GM19372 (cell line): ENCODE data around the gene CPNE8.

Source experiments
- ATAC-seq: cut with Tn5 transposase; IDR thresholded peaks from one replicate; pipeline ENCODE4 v1.9.1; 2021; ENCODE audit warnings: mild to moderate bottlenecking, low read depth, moderate library complexity; ENCODE audit not compliant: unreplicated experiment

CPNE8 gene

GRCh38 chr12:38898001-38898684 is 7.2 kb downstream of the CPNE8 start:
- ATAC-seq: no peak

GRCh38 chr12:38895446-38895845 is 9.9 kb downstream of the CPNE8 start:
- no peak for ATAC-seq

- ATAC-seq: no peak
Observed at GRCh38 chr12:38892976-38893375, 12.4 kb downstream of the CPNE8 start.

DNA sequence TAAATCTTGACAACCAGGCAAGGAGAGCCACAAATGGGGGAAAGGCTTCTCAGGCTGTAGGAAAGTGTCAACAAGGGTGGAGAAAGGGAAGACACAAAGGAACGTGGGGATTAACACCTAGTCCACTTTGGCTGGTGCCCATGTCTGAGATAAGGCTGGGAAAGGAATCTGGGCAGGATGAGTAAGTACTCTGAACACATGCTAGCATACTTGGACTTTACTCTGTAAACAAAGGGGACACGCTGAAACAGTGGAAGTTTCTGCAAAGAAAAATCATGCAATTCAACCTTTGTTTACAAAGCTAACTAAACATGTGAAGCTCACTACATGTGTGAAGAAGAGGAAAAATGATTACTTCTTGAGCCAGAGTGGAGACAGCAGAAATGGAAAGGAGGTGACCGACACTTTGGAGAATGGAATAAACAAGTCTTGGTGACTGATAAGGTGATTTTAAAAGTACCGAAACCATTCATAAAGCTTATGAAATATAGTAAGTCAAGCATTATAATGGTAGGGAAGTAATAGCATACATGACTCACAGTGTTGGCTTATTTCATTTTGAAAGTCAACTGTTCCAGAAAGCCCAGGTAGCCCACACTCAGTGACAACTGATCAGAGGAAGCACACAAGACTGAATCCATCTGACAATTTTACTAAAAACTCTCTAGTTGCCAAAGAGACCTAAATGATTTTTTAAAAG is 13.2 kb downstream of the CPNE8 start:
- no peak for ATAC-seq

- no peak for ATAC-seq
Observed at GRCh38 chr12:38890102-38890855, 15.1 kb downstream of the CPNE8 start.

- no peak for ATAC-seq
Observed at GRCh38 chr12:38889297-38889815, 16.0 kb downstream of the CPNE8 start.

GRCh38 chr12:38887770-38888169 is 17.6 kb downstream of the CPNE8 start:
- ATAC-seq: no peak

DNA sequence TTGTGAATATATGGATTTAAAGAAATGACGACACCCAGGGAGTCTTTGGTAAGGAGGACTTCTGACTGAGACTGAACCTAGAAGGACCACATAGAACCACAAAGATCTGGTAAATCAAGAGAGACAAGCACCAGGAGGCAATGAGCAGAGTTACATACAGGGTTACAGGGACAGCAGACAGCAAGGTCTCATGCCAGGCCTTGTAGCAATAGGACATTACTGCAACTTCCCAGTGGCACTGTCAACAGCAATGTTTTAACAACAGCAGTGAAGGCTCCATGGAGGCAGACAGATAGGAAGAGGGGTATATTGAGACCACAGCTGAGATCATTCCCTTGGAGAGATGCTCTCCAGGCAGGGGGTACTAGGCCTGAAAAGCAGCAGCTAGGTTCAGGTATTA is 18.5 kb downstream of the CPNE8 start:
- ATAC-seq: no peak

DNA sequence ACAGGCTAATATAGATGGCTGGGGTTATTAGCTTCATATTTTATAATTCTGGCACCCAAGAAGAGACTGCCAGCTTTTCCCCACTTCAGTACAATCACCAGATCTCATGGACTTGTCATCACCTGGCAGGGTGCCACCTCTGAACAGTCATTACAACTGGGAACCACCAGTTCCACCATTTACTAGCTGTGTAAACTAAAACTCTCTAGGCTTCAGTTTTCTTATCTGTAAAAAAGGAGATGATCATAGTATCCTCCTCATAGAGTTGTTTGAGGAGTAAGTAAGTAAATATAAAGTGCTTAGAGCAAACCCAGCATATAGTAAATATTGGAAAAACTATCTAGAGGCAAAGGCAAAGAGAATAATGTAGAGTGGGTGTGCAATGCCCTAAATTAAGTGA is 19.3 kb downstream of the CPNE8 start:
- no peak for ATAC-seq

DNA sequence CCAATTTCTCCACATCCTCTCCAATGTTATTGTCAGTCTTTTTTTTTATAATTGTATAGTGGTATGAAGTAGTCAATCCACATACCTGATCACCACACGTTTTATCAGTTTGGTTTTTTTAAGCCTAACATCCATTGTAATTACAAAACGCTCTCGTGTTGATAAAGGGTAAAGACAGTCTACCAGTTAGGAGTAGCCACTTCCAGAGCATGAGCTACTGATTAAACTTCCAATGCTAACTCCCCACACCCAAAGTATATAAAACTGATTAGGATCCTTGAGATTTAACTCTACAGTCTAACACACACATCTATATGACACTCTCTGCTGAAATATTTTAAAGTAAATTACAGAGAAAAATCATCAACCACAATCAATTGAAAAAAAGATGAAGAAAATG is 20.7 kb downstream of the CPNE8 start:
- ATAC-seq: no peak

DNA sequence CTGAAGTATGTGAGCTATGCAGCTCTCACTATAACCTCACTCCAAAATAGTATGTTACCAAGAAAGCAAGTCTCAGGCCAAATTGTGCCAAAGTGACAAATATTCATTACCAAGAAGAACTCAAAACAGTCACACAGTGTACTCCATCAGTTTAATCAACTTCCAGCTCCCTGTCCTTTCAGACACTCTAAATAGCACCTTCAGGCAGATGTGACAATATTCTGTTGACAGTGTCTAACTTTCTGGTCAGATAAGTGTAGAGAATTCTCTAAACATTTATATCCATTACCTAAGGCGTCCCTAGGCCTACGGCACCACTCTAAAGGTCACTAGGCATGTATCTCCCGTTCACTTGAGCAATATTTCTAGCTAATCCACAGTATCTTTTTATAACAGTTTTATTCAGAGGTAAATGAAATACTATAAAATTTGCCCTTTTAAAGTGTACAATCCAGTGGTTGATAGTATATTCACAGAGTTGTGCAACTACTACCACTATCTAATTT is 21.7 kb downstream of the CPNE8 start:
- ATAC-seq: no peak

GRCh38 chr12:38880288-38880687 is 25.1 kb downstream of the CPNE8 start:
- ATAC-seq: no peak

DNA sequence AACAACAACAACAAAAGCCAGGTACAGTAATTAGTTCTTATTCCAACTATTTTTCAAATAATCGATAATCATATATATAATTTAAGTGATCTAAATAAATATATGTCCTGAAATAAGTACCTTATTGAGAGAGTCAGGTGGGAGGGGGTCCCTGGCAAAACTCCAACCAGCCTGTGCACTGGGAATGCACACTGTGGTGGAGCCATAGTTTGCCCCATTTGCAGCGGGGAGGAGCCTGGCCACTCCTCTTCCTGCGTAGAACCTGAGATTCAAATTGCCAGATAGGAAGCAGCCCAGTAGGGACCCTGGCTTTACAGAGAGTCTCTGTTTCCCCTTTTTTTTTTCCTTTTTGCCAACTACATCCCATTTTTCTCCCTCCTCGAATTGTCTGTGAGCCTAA is 26.4 kb downstream of the CPNE8 start:
- ATAC-seq: no peak

DNA sequence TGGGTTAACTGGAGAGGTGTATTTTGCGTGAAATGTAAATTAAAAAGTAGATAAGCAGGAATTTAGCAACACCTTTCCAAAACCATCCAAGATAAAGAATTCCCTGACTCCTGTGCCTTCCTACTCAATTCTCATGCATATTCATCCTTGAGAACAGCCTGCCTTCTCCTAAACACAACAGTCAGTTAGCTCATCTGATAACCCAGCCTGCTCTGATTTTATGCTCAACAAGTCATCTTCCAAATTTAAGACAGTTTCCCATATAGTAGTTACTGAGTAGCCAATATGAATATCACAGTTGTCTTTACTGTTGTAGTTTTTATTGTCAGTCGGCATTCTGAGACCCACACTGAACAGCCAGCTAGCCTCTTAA is 27.1 kb downstream of the CPNE8 start:
- ATAC-seq: no peak

GRCh38 chr12:38875586-38876228 is 29.7 kb downstream of the CPNE8 start:
- ATAC-seq: no peak

DNA sequence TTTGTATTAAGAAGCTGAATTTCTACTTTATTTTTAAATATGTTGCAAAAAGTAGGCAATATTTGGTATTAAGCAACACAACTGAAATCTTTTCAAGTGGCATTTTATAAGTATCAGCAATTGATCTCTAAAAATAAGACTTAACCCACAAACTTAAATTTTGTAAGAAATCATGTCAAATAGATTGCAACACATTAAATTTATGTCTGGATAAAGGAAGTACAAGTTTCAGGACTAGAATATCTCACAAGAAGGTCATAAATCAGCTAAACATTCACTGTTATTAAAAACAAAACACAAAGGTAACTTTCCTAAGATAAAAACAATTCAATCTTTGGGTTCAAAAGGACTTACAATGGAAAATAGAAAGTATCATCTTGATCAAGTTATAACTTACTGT is 32.8 kb downstream of the CPNE8 start:
- ATAC-seq: no peak

DNA sequence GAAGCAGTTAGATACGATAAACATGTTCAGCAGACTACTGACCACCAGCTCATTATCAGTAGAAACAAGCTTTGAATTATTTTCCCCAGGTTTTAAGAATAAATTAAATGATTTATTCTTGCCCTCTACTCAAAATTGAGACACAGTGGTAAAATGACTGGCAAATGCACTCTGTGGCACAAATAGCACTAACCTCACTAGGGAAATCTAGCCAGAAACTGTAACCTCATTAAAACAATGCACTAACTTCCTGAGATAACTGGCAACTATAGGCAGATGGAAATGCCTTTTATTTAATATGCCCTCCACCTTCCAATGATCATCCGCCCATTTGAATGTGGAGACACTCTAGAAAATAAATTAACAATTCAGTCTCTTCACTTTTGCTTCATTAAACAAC is 33.2 kb downstream of the CPNE8 start:
- ATAC-seq: no peak

DNA sequence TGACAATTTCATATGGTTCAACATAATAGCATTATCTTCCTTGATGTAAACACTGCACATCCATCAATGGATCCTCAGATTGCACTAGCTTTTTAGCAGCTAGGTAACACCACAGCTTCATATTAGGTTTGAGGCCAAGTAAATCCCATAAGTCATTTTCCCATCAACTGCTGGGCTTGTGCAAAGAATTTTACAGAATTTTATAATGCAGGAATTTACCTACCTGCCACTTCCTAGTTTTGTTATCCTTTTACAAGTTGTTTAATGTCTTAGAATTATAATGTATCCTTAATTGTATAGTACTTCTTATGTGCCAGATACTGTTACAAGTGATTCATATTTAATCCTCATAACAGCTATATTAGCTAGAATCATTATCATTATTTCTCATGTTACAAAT is 36.4 kb downstream of the CPNE8 start:
- ATAC-seq: no peak

DNA sequence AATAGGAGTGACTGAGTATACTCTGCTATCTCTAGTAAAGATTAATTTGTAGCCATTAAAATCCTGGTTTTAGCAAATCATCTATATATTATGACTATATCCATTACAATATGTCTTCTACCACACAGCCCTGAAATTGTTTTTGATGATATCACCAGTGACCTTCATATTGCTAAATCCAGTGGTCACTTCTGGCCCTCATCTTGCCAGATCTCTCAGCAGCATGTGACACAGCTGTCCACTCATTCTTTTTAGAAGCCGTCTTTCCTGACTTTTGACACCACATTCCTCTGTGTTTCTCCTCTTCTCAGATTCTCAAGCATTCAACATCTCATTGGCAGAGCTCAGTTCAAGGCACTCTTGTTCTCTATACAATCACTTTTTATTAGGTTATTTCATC is 54.9 kb downstream of the CPNE8 start:
- ATAC-seq: no peak

DNA sequence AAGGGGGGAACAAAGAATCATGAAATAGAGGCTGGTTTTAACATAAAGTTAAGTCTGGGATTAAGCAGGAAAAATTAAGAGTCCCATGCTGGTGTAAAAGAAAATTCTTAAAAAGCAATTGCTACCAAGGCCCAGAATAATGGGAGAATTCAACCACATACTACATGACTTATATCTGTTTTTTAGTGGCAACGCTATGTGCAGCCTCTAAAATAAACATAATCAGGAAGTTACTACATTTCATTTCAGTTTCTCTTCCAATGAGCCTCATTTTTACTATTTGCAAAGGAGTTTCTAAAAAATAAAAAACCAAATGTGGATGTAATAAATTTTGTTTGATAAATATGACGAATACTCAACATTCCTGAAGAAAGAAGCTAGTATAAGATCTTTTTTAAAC is 58.1 kb downstream of the CPNE8 start:
- no peak for ATAC-seq

DNA sequence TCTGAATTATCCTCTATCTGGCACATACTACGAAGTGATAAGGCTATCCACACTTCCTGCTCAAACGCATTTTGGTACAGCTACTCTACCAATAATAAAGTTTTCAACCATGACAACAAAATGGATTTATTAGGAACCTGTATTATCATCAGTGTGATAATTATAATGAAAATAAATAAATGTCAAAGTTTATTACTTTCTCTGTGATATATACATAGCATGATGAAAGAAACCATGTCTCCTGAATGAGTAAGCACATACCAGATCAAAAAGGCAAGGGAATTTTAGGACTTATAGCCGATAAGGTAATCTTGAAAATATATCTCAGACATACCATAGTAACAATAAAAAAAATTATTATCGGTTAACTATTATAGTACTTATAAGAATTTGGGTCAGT is 61.1 kb downstream of the CPNE8 start:
- no peak for ATAC-seq
